Caco-2 (cell line): Measurements from ENCODE around the gene AAK1. TPM values are rescaled to one million over a fixed set of nuclear protein-coding genes. Genes with fewer than 3 reads are reported as not detected.

ENCODE experiments used
- BruUV-seq: library from RNA; stranded (reverse); fragments of 400-500 nt; replicated peaks from 2 replicates; lab custom pipeline; 2021; lab: Mats Ljungman, UMichigan
- CTCF ChIA-PET: fragments of 300-600 bp; sonication (Branson Sonifier 250); formaldehyde crosslinking; loops from one replicate; lab custom pipeline; 2022; ENCODE audit warnings: antibody characterized with exemption; lab: Charles Lee
- POLR2A ChIA-PET: fragments of 300-600 bp; sonication (Branson Sonifier 250); formaldehyde crosslinking; loops from one replicate; lab custom pipeline; 2022; ENCODE audit warnings: antibody characterized with exemption; lab: Charles Lee
- DNase-seq, 2 experiments: peaks; one replicate each; pipeline versions ENCODE4 v3.0.0 to v3.0.0-alpha.2; 2020 to 2022
- H3K27me3 ChIP-seq: replicated peaks from 2 replicates; pipeline ENCODE4 v1.6.0; 2011; ENCODE audit warnings: low read length; ENCODE audit not compliant: control insufficient read depth, insufficient read depth
- H3K36me3 ChIP-seq: 2 replicates; pipeline ENCODE4 v1.5.1; 2011; ENCODE audit warnings: low read length; ENCODE audit not compliant: control insufficient read depth, insufficient read depth
- H3K4me1 ChIP-seq: fragments of 250-450 bp; sonication (Bioruptor Pico); 2 replicates; pipeline ENCODE4 v1.5.1; 2020; ENCODE audit warnings: mild to moderate bottlenecking
- H3K4me3 ChIP-seq: 2 replicates; pipeline ENCODE4 v1.5.1; 2011; ENCODE audit warnings: low read depth, mild to moderate bottlenecking, control low read depth, low read length
- H3K9me3 ChIP-seq: fragments of 250-450 bp; sonication (Bioruptor Pico); 2 replicates; pipeline ENCODE4 v1.5.1; 2020; ENCODE audit warnings: mild to moderate bottlenecking, moderate library complexity
- H3K27ac Mint-ChIP-seq: one replicate; pipeline ENCODE4 v1.8.0; 2022; ENCODE audit warnings: mixed read lengths; ENCODE audit not compliant: unreplicated experiment
- H3K27me3 Mint-ChIP-seq: one replicate; pipeline ENCODE4 v1.8.0; 2022; ENCODE audit warnings: mixed read lengths; ENCODE audit not compliant: insufficient read depth, unreplicated experiment
- H3K36me3 Mint-ChIP-seq: one replicate; pipeline ENCODE4 v1.8.0; 2022; ENCODE audit warnings: mild to moderate bottlenecking, mixed read lengths; ENCODE audit not compliant: insufficient read depth, unreplicated experiment
- H3K4me1 Mint-ChIP-seq: one replicate; pipeline ENCODE4 v1.8.0; 2022; ENCODE audit warnings: low read depth, mixed read lengths; ENCODE audit not compliant: unreplicated experiment
- H3K4me3 Mint-ChIP-seq: one replicate; pipeline ENCODE4 v1.8.0; 2022; ENCODE audit warnings: mild to moderate bottlenecking, moderate library complexity, mixed read lengths; ENCODE audit not compliant: unreplicated experiment
- H3K9me3 Mint-ChIP-seq: one replicate; pipeline ENCODE4 v1.8.0; 2022; ENCODE audit warnings: mixed read lengths; ENCODE audit not compliant: unreplicated experiment
- CTCF ChIP-seq, 2 experiments: fragments of 200-600 bp in 1 of 2; IDR thresholded peaks; 1 replicate in 1 of 2; 2 replicates in 1 of 2; pipeline versions ENCODE4 v1.5.1 to v1.8.0; 2011 to 2022; ENCODE audit warnings: antibody characterized with exemption in 1 of 2, control low read depth in 1 of 2, inconsistent platforms in 1 of 2, low read depth in 1 of 2, low read length in 1 of 2, mild to moderate bottlenecking in 1 of 2, moderate library complexity in 1 of 2; ENCODE audit not compliant: insufficient read depth in 1 of 2, severe bottlenecking in 1 of 2, unreplicated experiment in 1 of 2
- intact Hi-C: fragments of 100-400 bp; cut with micrococcal nuclease; formaldehyde crosslinking; loops from one replicate; pipeline ENCODE4 v1.10.0; 2022; ENCODE audit not compliant: unreplicated experiment
- total RNA-seq: library from RNA; stranded (reverse); gene quantifications from 2 replicates; pipeline ENCODE4 v1.2.3, GENCODE V29; 2022

AAK1 gene
- total RNA-seq, 1 experiment from 2014 or later: 39.7 TPM

- CTCF ChIA-PET: no interaction called here
These were observed 15.1 kb downstream of the AAK1 start for GRCh38 chr2:69628325-69629021.

GRCh38 chr2:69625078-69625795 lies 18.3 kb downstream of the AAK1 start:
- no peak for TF ChIP-seq CTCF (IDR thresholded peaks at IDR 0.05; ENCODE audit: insufficient read depth in 1 of 2, low read depth in 1 of 2, low read length in 1 of 2, severe bottlenecking in 1 of 2, unreplicated experiment in 1 of 2)
- BruUV-seq: no TSS peak
- DNase-seq: no peak
- ChIA-PET POLR2A (no interaction called here), CTCF (no interaction called here)
- no peaks in the 10 kb centered on the region for H3K27me3 ChIP-seq
- H3K4me3 ChIP-seq: no peak overlapping the region
- Mint-ChIP-seq H3K27me3 (no peaks in the 10 kb centered on the region), H3K27ac (no peak overlapping the region), H3K9me3 (no peaks in the 10 kb centered on the region), H3K36me3 (no peaks in the 10 kb centered on the region), H3K4me3 (no peak overlapping the region), H3K4me1 (peaks cover 5% of the 10 kb centered on the region)
- H3K36me3 ChIP-seq: no peaks in the 10 kb centered on the region
- H3K9me3 ChIP-seq: no peaks in the 10 kb centered on the region
- H3K4me1 ChIP-seq: peaks cover 19% of the 10 kb centered on the region
- intact Hi-C loops: no loop called here

More at GRCh38 chr2:69628325-69629021, 15.1 kb downstream of the AAK1 start:
- no peaks in the 10 kb centered on the region for H3K36me3 Mint-ChIP-seq
- H3K9me3 Mint-ChIP-seq: no peaks in the 10 kb centered on the region
- no peaks in the 10 kb centered on the region for H3K9me3 ChIP-seq
- H3K4me1 ChIP-seq: peaks cover 19% of the 10 kb centered on the region
- H3K27ac Mint-ChIP-seq: no peak overlapping the region
- intact Hi-C loops: no loop called here
- no peaks in the 10 kb centered on the region for H3K27me3 ChIP-seq
- no peak overlapping the region for H3K4me3 ChIP-seq
- DNase-seq: no peak
- no peaks in the 10 kb centered on the region for H3K36me3 ChIP-seq
- BruUV-seq: no TSS peak
- H3K27me3 Mint-ChIP-seq: no peaks in the 10 kb centered on the region
- H3K4me1 Mint-ChIP-seq: peaks cover 5% of the 10 kb centered on the region
- no peak overlapping the region for H3K4me3 Mint-ChIP-seq
- POLR2A ChIA-PET: no interaction called here
- TF ChIP-seq CTCF (IDR thresholded peaks at IDR 0.05; ENCODE audit: insufficient read depth in 1 of 2, low read depth in 1 of 2, low read length in 1 of 2, severe bottlenecking in 1 of 2, unreplicated experiment in 1 of 2): no peak

- H3K9me3 Mint-ChIP-seq: no peaks in the 10 kb centered on the region
- no TSS peak for BruUV-seq
These were observed 18.9 kb downstream of the AAK1 start for GRCh38 chr2:69624611-69625010.

More at GRCh38 chr2:69624611-69625010, 18.9 kb downstream of the AAK1 start:
- ChIA-PET POLR2A (no interaction called here), CTCF (no interaction called here)
- H3K36me3 ChIP-seq: no peaks in the 10 kb centered on the region
- no peak overlapping the region for H3K27ac Mint-ChIP-seq
- peaks cover 19% of the 10 kb centered on the region for H3K4me1 ChIP-seq
- no peak for TF ChIP-seq CTCF (IDR thresholded peaks at IDR 0.05; ENCODE audit: insufficient read depth in 1 of 2, low read depth in 1 of 2, low read length in 1 of 2, severe bottlenecking in 1 of 2, unreplicated experiment in 1 of 2)
- peaks cover 5% of the 10 kb centered on the region for H3K4me1 Mint-ChIP-seq
- H3K36me3 Mint-ChIP-seq: no peaks in the 10 kb centered on the region
- H3K27me3 Mint-ChIP-seq: no peaks in the 10 kb centered on the region
- no peak for DNase-seq
- intact Hi-C loops: no loop called here
- H3K9me3 ChIP-seq: no peaks in the 10 kb centered on the region
- no peak overlapping the region for H3K4me3 ChIP-seq
- no peak overlapping the region for H3K4me3 Mint-ChIP-seq
- H3K27me3 ChIP-seq: no peaks in the 10 kb centered on the region
